GM12801 (cell line): Measurements from ENCODE around the gene GARIN1A.

Experiments used
- CTCF ChIP-seq: IDR thresholded peaks from one replicate; pipeline ENCODE4 v1.5.1; 2011; ENCODE audit warnings: control low read depth; ENCODE audit not compliant: insufficient read length; ENCODE audit errors: extremely low read depth

GARIN1A gene

GRCh38 chr7:128676665-128677064 is 4.6 kb downstream of the GARIN1A start:
- no peak for TF ChIP-seq CTCF

GRCh38 chr7:128679920-128680319 is 7.8 kb downstream of the GARIN1A start:
- TF ChIP-seq CTCF = no peak

- TF ChIP-seq CTCF = no peak
Observed at GRCh38 chr7:128681794-128682537, 9.9 kb downstream of the GARIN1A start.

- TF ChIP-seq CTCF = no peak
Observed at GRCh38 chr7:128687131-128687530, 15.0 kb downstream of the GARIN1A start.

- no peak for TF ChIP-seq CTCF
Observed at GRCh38 chr7:128688492-128688891, 16.4 kb downstream of the GARIN1A start.

GRCh38 chr7:128691227-128691626 is 19.1 kb downstream of the GARIN1A start:
- TF ChIP-seq CTCF = no peak

GRCh38 chr7:128692623-128693270 is 20.7 kb downstream of the GARIN1A start:
- no peak for TF ChIP-seq CTCF
